GM18870 (cell line): ENCODE data around the gene UCP3.

Experiments
- ATAC-seq: cut with Tn5 transposase; IDR thresholded peaks from one replicate; pipeline ENCODE4 v1.9.1; 2021; ENCODE audit warnings: moderate library complexity; ENCODE audit not compliant: unreplicated experiment

Gene UCP3

GRCh38 chr11:74008373-74009229, at the start of gene UCP3:
TSS of gene UCP3 (minus strand) at chr11:74009085. CDS start at chr11:74007042, 2,043 bp downstream.
- no peak for ATAC-seq

- ATAC-seq = no peak
These were observed 48.6 kb upstream of the UCP3 start for GRCh38 chr11:74057249-74058151.

- no peak for ATAC-seq
These were observed 47.1 kb upstream of the UCP3 start for GRCh38 chr11:74055938-74056337.

GRCh38 chr11:74050465-74050864, 41.6 kb upstream of the UCP3 start:
- no peak for ATAC-seq

- no peak for ATAC-seq
These were observed 40.1 kb upstream of the UCP3 start for GRCh38 chr11:74048993-74049392.

GRCh38 chr11:74044538-74044937, 35.7 kb upstream of the UCP3 start:
- ATAC-seq = no peak

GRCh38 chr11:74043450-74043849, 34.6 kb upstream of the UCP3 start:
- no peak for ATAC-seq

GRCh38 chr11:74037309-74037708, 28.4 kb upstream of the UCP3 start:
- ATAC-seq = no peak

GRCh38 chr11:74035264-74035663, 26.4 kb upstream of the UCP3 start:
- ATAC-seq = no peak

GRCh38 chr11:74033046-74033445, 24.2 kb upstream of the UCP3 start:
- no peak for ATAC-seq

- no peak for ATAC-seq
These were observed 22.1 kb upstream of the UCP3 start for GRCh38 chr11:74030723-74031676.

- no peak for ATAC-seq
These were observed 16.7 kb upstream of the UCP3 start for GRCh38 chr11:74025467-74026166.

GRCh38 chr11:74024261-74025029, 15.6 kb upstream of the UCP3 start:
- ATAC-seq = no peak

- no peak for ATAC-seq
These were observed 14.4 kb upstream of the UCP3 start for GRCh38 chr11:74023276-74023675.

- no peak for ATAC-seq
These were observed 13.7 kb upstream of the UCP3 start for GRCh38 chr11:74022546-74022945.

GRCh38 chr11:74021998-74022397, 13.1 kb upstream of the UCP3 start:
- no peak for ATAC-seq

GRCh38 chr11:74020539-74020938, 11.7 kb upstream of the UCP3 start:
- ATAC-seq = no peak

GRCh38 chr11:74019860-74020259, 11.0 kb upstream of the UCP3 start:
- no peak for ATAC-seq

GRCh38 chr11:74019104-74019738, 10.3 kb upstream of the UCP3 start:
- ATAC-seq = no peak
